Cardiac fibroblast (primary cell): ENCODE measurements around the gene PRDM2.

Experiments used
- DNase-seq, 2 donors: peaks; one replicate each; pipeline versions ENCODE4 v3.0.0 to v3.0.0-alpha.2; 2010; ENCODE audit warnings: low read depth in 2 of 2
- H3K4me3 ChIP-seq, 2 donors: replicated peaks in 1 of 2; 1 replicate in 1 of 2; 2 replicates in 1 of 2; pipeline ENCODE4 v1.5.1; 2011; ENCODE audit warnings: low read depth in 2 of 2, low read length in 2 of 2, mild to moderate bottlenecking in 2 of 2, moderate library complexity in 1 of 2
- CTCF ChIP-seq: IDR thresholded peaks from one replicate; pipeline ENCODE4 v1.5.1; 2011; ENCODE audit warnings: low read depth, mild to moderate bottlenecking, low read length, inconsistent platforms

PRDM2 gene

GRCh38 chr1:13786541-13786940 lies 86.6 kb downstream of the PRDM2 start:
- DNase-seq, result no peak
- no peak overlapping the region for H3K4me3 ChIP-seq
- TF ChIP-seq CTCF, result no peak

DNA sequence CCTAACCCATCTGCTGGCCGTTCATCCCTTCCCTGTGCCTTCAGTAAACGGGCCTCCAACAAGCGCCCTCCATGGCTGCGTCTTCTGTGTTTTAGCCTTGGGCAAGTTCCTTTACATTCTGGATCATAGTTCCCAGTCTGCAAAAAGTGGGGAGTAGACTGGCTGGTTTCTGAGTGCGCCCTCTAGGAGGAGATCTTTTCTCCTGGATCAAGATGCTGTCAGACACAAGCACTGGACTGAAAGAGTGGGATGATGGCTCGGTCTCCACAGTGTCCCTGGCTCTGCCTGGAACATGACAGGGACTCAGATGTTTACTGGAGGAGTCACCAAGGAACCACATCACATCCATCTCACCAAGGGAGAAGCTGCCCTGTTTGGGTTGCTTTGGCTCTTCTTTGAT lies 88.8 kb downstream of the PRDM2 start:
- H3K4me3 ChIP-seq, result no peak overlapping the region
- no peak for TF ChIP-seq CTCF
- DNase-seq, result no peak

GRCh38 chr1:13790290-13791030 lies 90.5 kb downstream of the PRDM2 start:
- DNase-seq, result no peak
- TF ChIP-seq CTCF, result no peak
- H3K4me3 ChIP-seq, result no peak overlapping the region

- no peak for TF ChIP-seq CTCF
- no peak overlapping the region for H3K4me3 ChIP-seq
- peak in 1 of 2 donors; percentile 44 for DNase-seq
Measured at GRCh38 chr1:13792419-13792818, 92.4 kb downstream of the PRDM2 start.

DNA sequence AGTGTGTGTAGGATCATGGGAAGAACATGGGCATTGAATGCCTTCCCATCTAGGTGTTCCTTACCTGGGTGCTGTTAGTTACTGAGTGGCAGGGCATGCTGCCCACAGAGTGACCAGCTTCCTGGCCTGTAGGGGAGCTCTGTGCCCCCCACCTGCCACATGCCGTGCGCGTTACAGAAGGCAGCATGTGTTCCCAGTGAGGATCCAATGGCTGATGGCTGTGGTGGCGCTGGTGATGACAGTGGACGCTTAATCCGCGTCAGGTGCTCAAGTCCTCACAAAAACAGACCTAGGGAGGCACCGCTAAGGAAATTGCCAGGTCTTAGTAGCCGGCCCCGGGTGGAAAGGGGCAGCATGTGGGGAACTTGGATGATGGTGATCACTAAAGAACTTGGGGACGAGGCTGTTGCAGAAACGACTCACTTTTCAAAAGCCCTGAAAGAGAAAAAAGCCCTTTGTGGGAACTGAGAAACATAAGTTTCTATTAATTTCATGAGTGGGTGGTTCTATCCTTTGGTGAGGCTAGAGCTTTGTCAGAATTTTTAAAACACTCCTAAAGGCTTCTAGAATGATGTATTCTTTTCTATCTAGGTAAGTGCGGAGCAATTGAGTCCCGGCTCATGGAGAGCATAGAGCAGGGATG lies 93.2 kb downstream of the PRDM2 start:
- DNase-seq, result no peak
- no peak for TF ChIP-seq CTCF
- no peak overlapping the region for H3K4me3 ChIP-seq

DNA sequence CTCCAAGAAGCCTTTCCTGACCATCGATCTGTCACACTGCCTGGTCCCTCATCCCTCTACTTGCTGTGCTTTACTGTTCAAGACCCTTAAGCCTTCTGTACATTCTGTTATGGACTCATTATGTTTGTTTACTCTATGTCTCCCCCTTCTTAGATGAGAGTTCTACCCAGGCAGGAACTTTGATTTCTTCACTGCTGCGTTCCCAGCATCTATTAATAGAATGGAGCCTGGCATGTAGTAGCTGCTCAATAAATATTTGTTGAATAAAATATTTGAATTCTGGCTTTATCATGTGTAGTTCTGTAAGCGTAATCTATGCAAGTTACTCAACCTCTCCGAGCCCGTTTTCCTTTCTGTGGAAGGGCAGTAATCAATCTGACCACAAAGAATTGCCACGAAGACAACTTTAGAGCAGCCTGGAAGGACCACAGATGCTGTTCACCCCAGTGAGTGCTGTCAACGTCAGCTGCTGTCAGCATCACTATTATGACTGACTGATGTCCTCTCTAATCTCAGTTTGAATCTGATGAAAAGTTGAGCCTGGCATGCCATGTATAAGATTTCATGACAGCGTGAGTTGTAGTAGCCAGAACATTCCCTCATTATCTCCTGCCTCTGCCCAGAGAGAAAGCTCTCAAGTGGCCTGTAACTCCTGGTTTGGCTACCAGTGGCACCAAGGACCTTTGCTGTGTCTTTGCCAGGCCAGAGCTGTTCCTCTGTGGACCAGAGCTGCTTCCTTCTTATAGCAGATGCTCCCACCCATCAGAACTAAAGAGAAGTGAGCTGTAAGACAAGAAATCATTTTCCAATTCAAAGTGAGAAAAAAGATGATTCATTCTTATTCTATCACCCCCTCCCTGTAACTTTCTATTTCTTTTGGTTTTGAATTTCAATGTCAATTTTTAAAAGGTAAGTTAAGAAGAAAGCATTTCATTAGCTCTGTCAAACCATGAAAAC lies 94.5 kb downstream of the PRDM2 start:
- no peak for TF ChIP-seq CTCF
- no peak for DNase-seq

More for the DNA sequence above, 94.5 kb downstream of the PRDM2 start:
- no peak overlapping the region for H3K4me3 ChIP-seq
